ENCODE measurements around the gene PIK3R6.

GRCh38 chr17:8836821-8837562, 30.5 kb downstream of the PIK3R6 start:
- TF ChIP-seq, protein P1, sequence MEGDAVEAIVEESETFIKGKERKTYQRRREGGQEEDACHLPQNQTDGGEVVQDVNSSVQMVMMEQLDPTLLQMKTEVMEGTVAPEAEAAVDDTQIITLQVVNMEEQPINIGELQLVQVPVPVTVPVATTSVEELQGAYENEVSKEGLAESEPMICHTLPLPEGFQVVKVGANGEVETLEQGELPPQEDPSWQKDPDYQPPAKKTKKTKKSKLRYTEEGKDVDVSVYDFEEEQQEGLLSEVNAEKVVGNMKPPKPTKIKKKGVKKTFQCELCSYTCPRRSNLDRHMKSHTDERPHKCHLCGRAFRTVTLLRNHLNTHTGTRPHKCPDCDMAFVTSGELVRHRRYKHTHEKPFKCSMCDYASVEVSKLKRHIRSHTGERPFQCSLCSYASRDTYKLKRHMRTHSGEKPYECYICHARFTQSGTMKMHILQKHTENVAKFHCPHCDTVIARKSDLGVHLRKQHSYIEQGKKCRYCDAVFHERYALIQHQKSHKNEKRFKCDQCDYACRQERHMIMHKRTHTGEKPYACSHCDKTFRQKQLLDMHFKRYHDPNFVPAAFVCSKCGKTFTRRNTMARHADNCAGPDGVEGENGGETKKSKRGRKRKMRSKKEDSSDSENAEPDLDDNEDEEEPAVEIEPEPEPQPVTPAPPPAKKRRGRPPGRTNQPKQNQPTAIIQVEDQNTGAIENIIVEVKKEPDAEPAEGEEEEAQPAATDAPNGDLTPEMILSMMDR (CRISPR knock-in tag; IDR thresholded peaks at IDR 0.05): no peak
- TF ChIP-seq ZFP1 (CRISPR knock-in tag; IDR thresholded peaks at IDR 0.05) (no peak), HDAC2 (CRISPR knock-in tag; IDR thresholded peaks at IDR 0.05) (no peak), POLR2A (IDR thresholded peaks at IDR 0.05; ENCODE audit: insufficient read depth in 1 of 2, low read depth in 2 of 2, low read length in 2 of 2) (no peak), THAP7 (CRISPR knock-in tag; IDR thresholded peaks at IDR 0.05) (no peak), POLR2AphosphoS5 (IDR thresholded peaks at IDR 0.05; ENCODE audit: low read depth, low read length) (no peak), NR2F6 (IDR thresholded peaks at IDR 0.05) (no peak), NR2F6 (CRISPR knock-in tag; IDR thresholded peaks at IDR 0.05) (no peak), MAX (IDR thresholded peaks at IDR 0.05) (no peak), NPAS2 (CRISPR knock-in tag; IDR thresholded peaks at IDR 0.05; ENCODE audit: borderline replicate concordance) (no peak)
- TF ChIP-seq, protein P2, sequence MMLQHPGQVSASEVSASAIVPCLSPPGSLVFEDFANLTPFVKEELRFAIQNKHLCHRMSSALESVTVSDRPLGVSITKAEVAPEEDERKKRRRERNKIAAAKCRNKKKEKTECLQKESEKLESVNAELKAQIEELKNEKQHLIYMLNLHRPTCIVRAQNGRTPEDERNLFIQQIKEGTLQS (CRISPR knock-in tag; IDR thresholded peaks at IDR 0.05): no peak

Measured in HepG2 (cell line).